Stimulated activated naive CD8-positive, alpha-beta T cell treated with anti-CD3 and anti-CD28 coated beads, Interleukin-15, Interleukin-2, amounts not matched to agents 100 U/mL and 50 U/mL, for 24 hours (primary cell): ENCODE measurements around the gene USP17L22.
"Not testable (repeated sequence)": the region's sequence is repeated elsewhere in the genome, so short reads cannot be mapped to it uniquely, and the experiment has no call there.

Source experiments
- ATAC-seq: fragments of 150-1000 bp; cut with Tn5 transposase; one replicate; pipeline ENCODE4 v1.10.0; 2021
- DNase-seq: peaks from one replicate; pipeline ENCODE4 v3.0.0; 2021

USP17L22 gene

GRCh38 chr4:9267319-9267718 lies at the start of gene USP17L22:
USP17L22 (plus strand) TSS chr4:9267619; CDS start chr4:9267619, 0 bp downstream.
- not testable (repeated sequence) for ATAC-seq, DNase-seq

GRCh38 chr4:9219852-9220251 lies 47.6 kb upstream of the USP17L22 start, which contains the start of gene USP17L12:
USP17L12 (plus strand) TSS chr4:9220152; CDS start chr4:9220152, 0 bp downstream.
- not testable (repeated sequence) for ATAC-seq, DNase-seq

- not testable (repeated sequence) for DNase-seq, ATAC-seq
Observed at GRCh38 chr4:9224596-9224995, 42.8 kb upstream of the USP17L22 start, which contains the start of gene USP17L13. USP17L13 (plus strand) TSS chr4:9224896; CDS start chr4:9224896, 0 bp downstream.

- DNase-seq, ATAC-seq: not testable (repeated sequence)
Observed at GRCh38 chr4:9230249-9230648, 37.2 kb upstream of the USP17L22 start.

- not testable (repeated sequence) for DNase-seq
Observed at GRCh38 chr4:9234085-9234484, 33.3 kb upstream of the USP17L22 start, which contains the start of gene USP17L15. USP17L15 (plus strand) TSS chr4:9234385; CDS start chr4:9234385, 0 bp downstream.

GRCh38 chr4:9238461-9238860 lies 29.0 kb upstream of the USP17L22 start:
- not testable (repeated sequence) for DNase-seq, ATAC-seq

More at GRCh38 chr4:9234085-9234484, 33.3 kb upstream of the USP17L22 start, which contains the start of gene USP17L15:
- not testable (repeated sequence) for ATAC-seq

- DNase-seq, ATAC-seq: not testable (repeated sequence)
Observed at GRCh38 chr4:9243579-9243978, 23.8 kb upstream of the USP17L22 start, which contains the start of gene USP17L17. USP17L17 (plus strand) TSS chr4:9243879; CDS start chr4:9243879, 0 bp downstream.

GRCh38 chr4:9247953-9248680 lies 19.3 kb upstream of the USP17L22 start, which contains the start of gene USP17L18:
USP17L18 (plus strand) TSS chr4:9248630; CDS start chr4:9248630, 0 bp downstream.
- not testable (repeated sequence) for ATAC-seq, DNase-seq

GRCh38 chr4:9253078-9253477 lies 14.3 kb upstream of the USP17L22 start, which contains the start of gene USP17L19:
USP17L19 (plus strand) TSS chr4:9253378; CDS start chr4:9253378, 0 bp downstream.
- not testable (repeated sequence) for DNase-seq, ATAC-seq

GRCh38 chr4:9257824-9258223 lies 9.6 kb upstream of the USP17L22 start, which contains the start of gene USP17L20:
USP17L20 (plus strand) TSS chr4:9258124; CDS start chr4:9258124, 0 bp downstream.
- ATAC-seq = not testable (repeated sequence)

GRCh38 chr4:9262572-9262971 lies 4.8 kb upstream of the USP17L22 start, which contains the start of gene USP17L21:
USP17L21 (plus strand) TSS chr4:9262872; CDS start chr4:9262872, 0 bp downstream.
- not testable (repeated sequence) for DNase-seq, ATAC-seq

More at GRCh38 chr4:9257824-9258223, 9.6 kb upstream of the USP17L22 start, which contains the start of gene USP17L20:
- not testable (repeated sequence) for DNase-seq

GRCh38 chr4:9271719-9272118 lies 4.3 kb downstream of the USP17L22 start:
- ATAC-seq = not testable (repeated sequence)
- peak; percentile 1 for DNase-seq
